GM10266 (cell line): ENCODE data around the gene RNF152.

Experiments
- DNase-seq: peaks from one replicate; pipeline ENCODE4 v3.0.0; 2012; ENCODE audit errors: extremely low spot score
- TF ChIP-seq, protein P1 (sequence below): IDR thresholded peaks from 2 replicates; pipeline ENCODE4 v1.5.1; 2012; ENCODE audit warnings: mild to moderate bottlenecking, low read depth; ENCODE audit not compliant: control insufficient read depth, insufficient read depth; ENCODE audit errors: missing control alignments

RNF152 gene

GRCh38 chr18:61926532-61926931 is 33.7 kb upstream of the RNF152 start:
- DNase-seq: no peak
- TF ChIP-seq, protein P1, sequence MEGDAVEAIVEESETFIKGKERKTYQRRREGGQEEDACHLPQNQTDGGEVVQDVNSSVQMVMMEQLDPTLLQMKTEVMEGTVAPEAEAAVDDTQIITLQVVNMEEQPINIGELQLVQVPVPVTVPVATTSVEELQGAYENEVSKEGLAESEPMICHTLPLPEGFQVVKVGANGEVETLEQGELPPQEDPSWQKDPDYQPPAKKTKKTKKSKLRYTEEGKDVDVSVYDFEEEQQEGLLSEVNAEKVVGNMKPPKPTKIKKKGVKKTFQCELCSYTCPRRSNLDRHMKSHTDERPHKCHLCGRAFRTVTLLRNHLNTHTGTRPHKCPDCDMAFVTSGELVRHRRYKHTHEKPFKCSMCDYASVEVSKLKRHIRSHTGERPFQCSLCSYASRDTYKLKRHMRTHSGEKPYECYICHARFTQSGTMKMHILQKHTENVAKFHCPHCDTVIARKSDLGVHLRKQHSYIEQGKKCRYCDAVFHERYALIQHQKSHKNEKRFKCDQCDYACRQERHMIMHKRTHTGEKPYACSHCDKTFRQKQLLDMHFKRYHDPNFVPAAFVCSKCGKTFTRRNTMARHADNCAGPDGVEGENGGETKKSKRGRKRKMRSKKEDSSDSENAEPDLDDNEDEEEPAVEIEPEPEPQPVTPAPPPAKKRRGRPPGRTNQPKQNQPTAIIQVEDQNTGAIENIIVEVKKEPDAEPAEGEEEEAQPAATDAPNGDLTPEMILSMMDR: no peak

DNA sequence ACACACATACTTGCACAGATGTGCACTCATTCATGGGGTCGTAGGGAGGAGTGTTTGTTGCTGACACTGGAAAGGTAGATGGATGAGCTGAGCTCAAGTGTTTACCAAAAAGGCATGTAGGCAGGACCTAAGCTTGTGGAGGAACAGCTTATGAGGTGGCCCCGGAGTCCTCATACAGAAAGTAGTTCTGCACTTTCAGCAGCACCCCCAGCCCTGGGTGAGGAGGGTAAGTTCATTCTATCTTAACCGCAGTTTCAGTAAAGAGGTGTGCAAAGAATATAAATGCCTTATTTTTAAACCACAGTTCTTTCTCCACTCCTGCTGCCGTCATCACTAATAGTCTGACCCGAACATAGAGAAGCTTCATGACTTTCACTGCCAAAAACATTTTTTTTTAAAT is 31.7 kb upstream of the RNF152 start:
- no peak for DNase-seq
- TF ChIP-seq, protein P1: no peak

- TF ChIP-seq, protein P1: no peak
Observed at GRCh38 chr18:61922435-61922834, 29.6 kb upstream of the RNF152 start.

DNA sequence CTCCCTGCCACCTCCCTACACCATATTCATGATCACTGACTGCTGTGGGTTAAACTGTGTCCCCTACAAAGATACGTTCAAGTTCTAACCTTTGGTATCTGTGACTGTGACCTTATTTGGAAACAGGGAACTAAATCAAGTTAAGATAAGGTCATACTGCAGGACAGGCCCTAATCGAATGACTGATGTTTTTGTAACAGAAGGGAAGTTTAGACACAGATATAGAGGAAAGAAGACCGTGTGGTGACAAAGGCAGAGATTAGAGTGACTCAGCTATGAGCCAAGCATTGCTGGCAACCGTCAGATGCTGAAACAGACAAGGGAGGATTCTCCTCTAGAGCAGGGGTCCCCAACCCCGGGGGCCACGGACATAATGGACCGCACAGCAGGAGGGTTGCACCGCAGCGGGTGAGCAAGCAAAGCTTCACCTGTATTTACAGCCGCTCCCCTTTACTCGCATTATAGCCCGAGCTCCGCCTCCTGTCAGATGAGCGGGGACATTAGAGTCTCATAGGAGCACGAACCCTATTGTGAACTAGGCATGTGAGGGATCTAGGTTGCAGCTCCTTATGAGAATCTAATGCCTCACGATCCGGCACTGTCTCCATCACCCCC is 28.9 kb upstream of the RNF152 start:
- DNase-seq: no peak
- TF ChIP-seq, protein P1: no peak

More at GRCh38 chr18:61922435-61922834, 29.6 kb upstream of the RNF152 start:
- no peak for DNase-seq

- DNase-seq: no peak
- TF ChIP-seq, protein P1: no peak
Observed at GRCh38 chr18:61917818-61918217, 25.0 kb upstream of the RNF152 start.

DNA sequence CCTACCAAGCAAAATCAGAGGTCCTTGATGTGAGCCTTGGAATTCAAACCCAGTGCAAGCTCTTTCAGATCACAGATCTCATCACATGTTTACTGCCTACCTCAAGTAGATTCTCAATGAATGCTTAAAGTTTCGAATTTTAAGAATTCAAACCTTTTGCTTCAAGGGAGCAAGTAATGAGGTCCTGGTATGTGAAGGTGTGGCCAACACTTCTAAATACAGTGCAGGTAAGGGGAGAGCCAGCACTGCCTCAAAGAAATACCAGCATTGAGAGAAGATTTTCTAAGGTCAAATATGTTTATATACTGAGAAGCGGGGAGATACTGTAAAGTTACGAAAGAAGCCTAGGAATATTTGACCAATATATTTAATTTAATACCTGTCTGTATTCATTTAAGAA is 19.7 kb upstream of the RNF152 start:
- no peak for DNase-seq
- TF ChIP-seq, protein P1: no peak

GRCh38 chr18:61910101-61910500 is 17.3 kb upstream of the RNF152 start:
- TF ChIP-seq, protein P1: no peak
- no peak for DNase-seq
